ENCODE results near the gene HOXD3. TPM values are rescaled to one million over a fixed set of nuclear protein-coding genes. Genes with fewer than 3 reads are reported as not detected.
A peak's percentile ranks its signal among the peaks of the same experiment; 100 is the strongest.

Gene HOXD3
- total and polyA plus RNA-seq, 7 experiments from 2014 or later: not detected

DNA sequence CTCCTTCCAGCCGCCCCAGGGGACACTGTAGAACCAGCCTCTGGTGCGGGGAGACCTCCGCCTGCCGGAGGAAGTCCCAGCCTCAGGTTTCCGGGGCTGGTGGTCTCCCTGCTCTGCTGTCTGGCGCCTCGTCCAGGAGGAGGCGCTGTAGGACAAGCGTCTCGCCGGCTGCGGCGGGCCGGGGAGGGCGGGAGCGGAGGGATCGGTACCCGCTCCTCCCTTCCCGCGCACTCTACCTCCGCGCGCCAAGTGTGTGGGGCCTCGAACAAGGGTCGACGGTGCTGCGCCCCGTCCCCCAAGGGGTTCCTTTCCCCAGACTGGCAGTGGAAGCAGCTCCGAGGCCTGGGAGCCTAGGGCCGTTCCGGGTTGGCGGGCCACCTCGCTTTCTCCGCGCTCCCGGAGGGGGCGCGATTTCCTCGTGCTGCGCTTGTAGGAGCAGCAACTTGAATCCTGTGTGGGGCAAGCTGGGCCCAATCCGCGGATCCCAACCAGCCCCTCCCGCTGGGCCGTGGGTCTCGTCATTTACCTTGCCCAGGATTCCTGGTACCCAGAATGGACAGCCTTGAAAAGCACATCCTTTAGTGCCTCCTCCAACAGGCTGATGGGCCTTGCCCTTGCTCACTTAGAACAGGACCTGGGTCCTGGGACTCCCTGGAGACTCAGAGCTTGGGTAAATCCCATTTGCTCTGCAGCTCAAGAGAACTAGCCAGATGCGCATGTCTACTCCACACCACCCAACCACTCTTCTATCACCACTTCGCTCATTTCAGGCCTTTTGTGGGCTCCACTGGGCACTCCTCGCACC, 16.4 kb upstream of the HOXD3 start:
- peaks cover 83 to 91% (median 88%) of the 10 kb centered on the region in 5 donors for H3K27me3 Mint-ChIP-seq
- H3K36me3 Mint-ChIP-seq: peaks cover 0 to 7% (median 1%) of the 10 kb centered on the region in 5 donors
- Histone ChIP-seq H3K4me3 (ENCODE audit: low read length) (peak overlapping the region; percentile 36), H3K36me3 (ENCODE audit: control insufficient read depth in 2 of 3, insufficient read depth in 3 of 3, low read length in 3 of 3) (no peaks in the 10 kb centered on the region), H3K9me3 (ENCODE audit: control insufficient read depth in 2 of 3, low read length in 3 of 3) (peaks cover 0 to 5% (median 0%) of the 10 kb centered on the region in 3 experiments), H3K27me3 (ENCODE audit: control insufficient read depth in 2 of 2, insufficient read depth in 2 of 2, low read length in 2 of 2) (peaks cover 16 to 51% of the 10 kb centered on the region in 2 donors), H3K27ac (ENCODE audit: low read depth, low read length) (no peak overlapping the region), H3K4me1 (ENCODE audit: control insufficient read depth in 2 of 2, insufficient read depth in 2 of 2, low read length in 2 of 2) (peaks cover 3 to 26% of the 10 kb centered on the region in 2 donors)
- peaks cover 0 to 38% (median 15%) of the 10 kb centered on the region in 11 donors for H3K9me3 Mint-ChIP-seq
- CTCF ChIA-PET: interaction anchor here (0.6 to 2.9 kb wide), 2 partner anchors 314 to 511 kb away, joined by 4 to 16 read pairs; no protein-coding TSS in a partner anchor
- ATAC-seq: peak; percentile 87
- DNase-seq: peak; percentile 35 to 76 (median 61)
- H3K4me3 Mint-ChIP-seq: peak overlapping the region in 9 of 10 donors; percentile 23 to 78 (median 43)
- POLR2A ChIA-PET: no interaction called here
- H3K27ac Mint-ChIP-seq: peak overlapping the region in 1 of 9 donors; percentile 0
- peaks cover 7 to 46% (median 36%) of the 10 kb centered on the region in 7 donors for H3K4me1 Mint-ChIP-seq
- intact Hi-C loops (cut with micrococcal nuclease): loop anchor here (1.0 to 5.0 kb wide), 6 partner anchors 315 to 1007 kb away; no protein-coding TSS in a partner anchor

DNA sequence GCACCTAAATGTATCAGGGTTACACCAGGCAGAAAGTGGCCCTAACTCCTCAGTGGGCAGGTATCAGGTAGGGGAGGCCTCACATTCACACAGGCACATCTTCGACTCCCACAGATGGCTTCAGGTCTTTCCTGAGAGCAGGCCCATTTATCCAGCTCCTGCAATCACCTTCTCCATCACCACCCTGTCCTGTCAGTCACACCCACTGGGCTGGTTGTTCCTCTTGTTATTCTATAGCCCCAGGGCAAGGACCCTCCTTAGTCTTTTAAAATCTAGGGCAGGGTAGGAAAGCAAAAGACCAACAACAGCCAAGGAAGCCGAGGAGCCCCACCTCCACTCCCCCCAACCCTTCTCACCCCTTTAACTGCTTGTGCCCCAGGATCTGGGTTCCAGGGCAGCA, 14.8 kb upstream of the HOXD3 start:
- no peak for ATAC-seq
- CTCF ChIA-PET: no interaction called here
- H3K27me3 Mint-ChIP-seq: peaks cover 87 to 94% (median 92%) of the 10 kb centered on the region in 5 donors
- Histone ChIP-seq H3K4me3 (ENCODE audit: low read length) (no peak overlapping the region), H3K36me3 (ENCODE audit: control insufficient read depth in 2 of 3, insufficient read depth in 3 of 3, low read length in 3 of 3) (no peaks in the 10 kb centered on the region), H3K27ac (ENCODE audit: low read depth, low read length) (no peak overlapping the region), H3K4me1 (ENCODE audit: control insufficient read depth in 2 of 2, insufficient read depth in 2 of 2, low read length in 2 of 2) (peaks cover 3 to 18% of the 10 kb centered on the region in 2 donors), H3K9me3 (ENCODE audit: control insufficient read depth in 2 of 3, low read length in 3 of 3) (peaks cover 0 to 5% (median 0%) of the 10 kb centered on the region in 3 experiments), H3K27me3 (ENCODE audit: control insufficient read depth in 2 of 2, insufficient read depth in 2 of 2, low read length in 2 of 2) (peaks cover 12 to 55% of the 10 kb centered on the region in 2 donors)
- POLR2A ChIA-PET: no interaction called here
- H3K4me1 Mint-ChIP-seq: peaks cover 6 to 36% (median 27%) of the 10 kb centered on the region in 7 donors
- H3K27ac Mint-ChIP-seq: no peak overlapping the region
- peaks cover 0 to 34% (median 13%) of the 10 kb centered on the region in 11 donors for H3K9me3 Mint-ChIP-seq
- DNase-seq: no peak
- intact Hi-C loops (cut with micrococcal nuclease): loop anchor here (5.0 kb wide), 2 partner anchors 410 to 1005 kb away; no protein-coding TSS in a partner anchor
- H3K4me3 Mint-ChIP-seq: no peak overlapping the region
- peaks cover 0 to 7% (median 1%) of the 10 kb centered on the region in 5 donors for H3K36me3 Mint-ChIP-seq

DNA sequence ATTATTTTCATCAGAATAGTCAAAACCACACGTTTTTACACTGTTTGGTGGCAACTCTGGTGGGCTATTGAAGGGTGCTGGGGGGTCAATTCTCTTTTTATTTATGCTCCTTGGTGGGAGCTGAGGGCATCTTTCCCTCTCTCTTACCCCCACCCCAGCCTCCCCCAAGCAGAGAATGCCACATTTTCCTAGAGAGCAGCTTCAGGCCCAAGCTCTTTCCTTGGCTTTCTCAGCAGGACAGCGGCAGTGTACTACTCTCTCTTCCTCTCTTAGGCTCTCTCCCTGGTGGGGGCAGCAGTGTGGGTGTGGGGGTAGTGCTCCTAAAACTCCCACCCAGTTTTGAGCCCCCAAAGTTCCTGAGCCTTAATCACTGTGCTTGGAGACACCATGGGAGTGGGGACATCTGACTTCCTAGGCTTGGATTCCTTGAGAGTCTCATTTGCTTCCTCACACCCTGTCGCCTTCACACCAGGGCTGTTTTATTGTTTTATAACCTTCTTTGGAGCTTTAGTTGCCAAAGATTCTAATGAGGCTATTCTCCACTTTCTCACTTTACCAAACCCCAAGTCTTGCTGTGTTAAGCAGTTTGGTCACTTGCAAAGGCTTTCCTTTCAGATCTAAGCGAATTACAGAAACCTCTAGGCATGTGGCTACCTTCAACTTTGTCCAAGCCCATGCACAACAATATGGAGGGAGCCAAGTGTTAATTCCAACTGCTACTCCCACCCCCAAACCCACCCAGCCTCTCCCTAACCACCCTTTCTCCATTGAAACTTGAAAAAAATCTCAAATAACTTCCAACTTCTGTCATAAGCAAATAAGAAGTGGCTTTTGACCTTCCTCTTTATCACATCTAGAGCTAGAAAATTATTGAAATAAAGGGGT, 11.8 kb upstream of the HOXD3 start:
- no peaks in the 10 kb centered on the region for H3K36me3 ChIP-seq (ENCODE audit: control insufficient read depth in 2 of 3, insufficient read depth in 3 of 3, low read length in 3 of 3)
- H3K4me1 ChIP-seq (ENCODE audit: control insufficient read depth in 2 of 2, insufficient read depth in 2 of 2, low read length in 2 of 2): peaks cover 3 to 8% of the 10 kb centered on the region in 2 donors
- ATAC-seq (no peak), DNase-seq (no peak)
- CTCF ChIA-PET: interaction anchor here (0.9 to 1.0 kb wide), 2 partner anchors 17 to 310 kb away, joined by 3 to 4 read pairs; no protein-coding TSS in a partner anchor
- Mint-ChIP-seq H3K36me3 (no peaks in the 10 kb centered on the region), H3K4me1 (peaks cover 0 to 20% (median 13%) of the 10 kb centered on the region in 7 donors), H3K4me3 (no peak overlapping the region), H3K27ac (no peak overlapping the region), H3K9me3 (peaks cover 0 to 6% (median 0%) of the 10 kb centered on the region in 11 donors), H3K27me3 (peaks cover 89 to 94% (median 92%) of the 10 kb centered on the region in 5 donors)
- peaks cover 7 to 38% of the 10 kb centered on the region in 2 donors for H3K27me3 ChIP-seq (ENCODE audit: control insufficient read depth in 2 of 2, insufficient read depth in 2 of 2, low read length in 2 of 2)
- H3K27ac ChIP-seq (ENCODE audit: low read depth, low read length): no peak overlapping the region
- POLR2A ChIA-PET: interaction anchor here (0.9 kb wide), 1 partner anchor 13 kb away, joined by 3 read pairs; no protein-coding TSS in a partner anchor
- intact Hi-C loops (cut with micrococcal nuclease): no loop called here
- H3K9me3 ChIP-seq (ENCODE audit: control insufficient read depth in 2 of 3, low read length in 3 of 3): no peaks in the 10 kb centered on the region
- no peak overlapping the region for H3K4me3 ChIP-seq (ENCODE audit: low read length)

DNA sequence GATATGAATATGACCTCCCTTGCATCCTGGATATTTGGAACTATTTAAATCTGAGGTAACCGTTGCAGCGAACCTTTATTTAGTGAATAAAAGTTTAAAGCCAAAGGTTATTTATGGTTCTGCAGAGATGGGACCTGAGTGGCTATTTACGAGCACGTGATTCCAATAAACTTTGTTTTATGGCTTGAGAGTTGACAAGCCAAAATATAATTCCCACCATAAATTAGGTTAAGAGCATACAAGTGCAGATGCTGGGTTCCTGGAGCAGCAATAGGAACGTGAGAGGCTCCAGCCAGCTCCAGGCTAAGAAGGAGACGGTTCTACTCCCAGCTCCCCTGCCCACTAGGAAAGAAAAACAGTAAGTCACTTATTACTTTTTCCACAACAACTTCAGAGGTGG, 11.0 kb upstream of the HOXD3 start:
- no peak overlapping the region for H3K4me3 Mint-ChIP-seq

DNA sequence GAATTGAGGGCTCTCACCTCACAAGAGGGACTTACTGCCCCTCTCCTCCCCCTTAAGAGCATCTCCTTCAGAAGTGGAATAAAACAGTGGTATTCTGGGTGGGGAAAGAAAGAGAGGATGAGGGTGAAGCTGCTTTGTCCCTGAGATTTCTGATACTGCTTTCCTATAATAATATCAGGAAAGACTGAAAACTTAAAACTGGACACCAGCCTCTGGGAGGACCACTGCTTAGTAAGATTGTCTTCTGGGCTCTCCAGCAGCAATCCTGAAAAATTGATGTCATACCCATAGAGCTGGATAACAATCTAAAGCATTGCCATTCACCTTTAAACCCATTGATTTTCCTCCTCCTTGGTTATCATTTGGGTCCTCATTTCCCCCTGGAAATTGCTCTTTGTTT, 10.5 kb upstream of the HOXD3 start:
- CTCF ChIA-PET: no interaction called here
- Mint-ChIP-seq H3K27ac (no peak overlapping the region), H3K4me3 (no peak overlapping the region)

More for the DNA sequence above, 11.0 kb upstream of the HOXD3 start:
- Histone ChIP-seq H3K27me3 (ENCODE audit: control insufficient read depth in 2 of 2, insufficient read depth in 2 of 2, low read length in 2 of 2) (peaks cover 8 to 38% of the 10 kb centered on the region in 2 donors), H3K4me3 (ENCODE audit: low read length) (no peak overlapping the region), H3K36me3 (ENCODE audit: control insufficient read depth in 2 of 3, insufficient read depth in 3 of 3, low read length in 3 of 3) (no peaks in the 10 kb centered on the region), H3K4me1 (ENCODE audit: control insufficient read depth in 2 of 2, insufficient read depth in 2 of 2, low read length in 2 of 2) (peaks cover 0 to under 1% of the 10 kb centered on the region in 2 donors), H3K9me3 (ENCODE audit: control insufficient read depth in 2 of 3, low read length in 3 of 3) (no peaks in the 10 kb centered on the region), H3K27ac (ENCODE audit: low read depth, low read length) (no peak overlapping the region)
- ChIA-PET CTCF (interaction anchor here (1.0 kb wide), 1 partner anchor 16 kb away, joined by 3 read pairs; no protein-coding TSS in a partner anchor), POLR2A (no interaction called here)
- peaks cover 93 to 98% (median 94%) of the 10 kb centered on the region in 5 donors for H3K27me3 Mint-ChIP-seq
- peaks cover 0 to 4% (median 0%) of the 10 kb centered on the region in 11 donors for H3K9me3 Mint-ChIP-seq
- no peak for ATAC-seq
- no peak overlapping the region for H3K27ac Mint-ChIP-seq
- H3K4me1 Mint-ChIP-seq: peaks cover 0 to 20% (median 8%) of the 10 kb centered on the region in 7 donors
- no peaks in the 10 kb centered on the region for H3K36me3 Mint-ChIP-seq
- intact Hi-C loops (cut with micrococcal nuclease): no loop called here
- no peak for DNase-seq

DNA sequence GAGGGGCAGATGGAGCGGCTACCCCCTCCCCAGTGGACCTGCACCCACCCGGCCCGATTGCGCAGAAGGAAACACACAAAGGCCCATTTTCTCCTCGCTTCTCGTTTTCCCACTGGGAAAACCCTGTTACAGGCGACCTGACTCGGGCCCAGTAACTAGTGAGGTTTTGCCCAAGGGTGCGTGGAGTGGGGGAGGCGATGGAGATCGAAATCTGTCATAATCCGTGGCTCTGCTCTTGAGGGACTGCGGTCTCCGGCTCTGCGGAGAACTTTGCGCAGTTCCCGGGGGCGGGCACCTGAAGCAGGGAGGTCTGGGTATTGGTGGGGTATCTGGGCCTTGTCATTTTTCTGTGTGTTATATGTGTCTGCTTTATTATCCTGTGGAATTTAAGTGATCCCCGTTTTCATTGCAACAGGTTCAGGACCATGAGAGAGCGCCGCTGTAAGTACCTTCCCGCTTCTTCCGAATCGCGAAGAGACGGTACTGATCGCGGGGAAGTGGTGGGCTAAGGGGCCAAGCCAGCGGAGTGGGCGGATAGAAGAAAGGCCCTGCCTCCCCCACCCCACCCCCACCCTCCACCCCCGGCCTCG, 9.8 kb upstream of the HOXD3 start:
- Mint-ChIP-seq H3K4me3 (no peak overlapping the region), H3K27ac (no peak overlapping the region), H3K36me3 (no peaks in the 10 kb centered on the region), H3K27me3 (peaks cover 86 to 93% (median 88%) of the 10 kb centered on the region in 5 donors), H3K9me3 (peaks cover 0 to 5% (median 0%) of the 10 kb centered on the region in 11 donors), H3K4me1 (peaks cover 0 to 14% (median 6%) of the 10 kb centered on the region in 7 donors)
- H3K4me3 ChIP-seq (ENCODE audit: low read length): no peak overlapping the region
- H3K27me3 ChIP-seq (ENCODE audit: control insufficient read depth in 2 of 2, insufficient read depth in 2 of 2, low read length in 2 of 2): peaks cover 10 to 36% of the 10 kb centered on the region in 2 donors
- H3K9me3 ChIP-seq (ENCODE audit: control insufficient read depth in 2 of 3, low read length in 3 of 3): no peaks in the 10 kb centered on the region
- POLR2A ChIA-PET: no interaction called here
- H3K4me1 ChIP-seq (ENCODE audit: control insufficient read depth in 2 of 2, insufficient read depth in 2 of 2, low read length in 2 of 2): no peaks in the 10 kb centered on the region
- ATAC-seq: no peak
- intact Hi-C loops (cut with micrococcal nuclease): no loop called here
- H3K36me3 ChIP-seq (ENCODE audit: control insufficient read depth in 2 of 3, insufficient read depth in 3 of 3, low read length in 3 of 3): no peaks in the 10 kb centered on the region
- CTCF ChIA-PET: no interaction called here
- no peak overlapping the region for H3K27ac ChIP-seq (ENCODE audit: low read depth, low read length)
- DNase-seq: no peak

More for the DNA sequence above, 10.5 kb upstream of the HOXD3 start:
- Histone ChIP-seq H3K4me3 (ENCODE audit: low read length) (no peak overlapping the region), H3K4me1 (ENCODE audit: control insufficient read depth in 2 of 2, insufficient read depth in 2 of 2, low read length in 2 of 2) (no peaks in the 10 kb centered on the region), H3K36me3 (ENCODE audit: control insufficient read depth in 2 of 3, insufficient read depth in 3 of 3, low read length in 3 of 3) (no peaks in the 10 kb centered on the region), H3K27ac (ENCODE audit: low read depth, low read length) (no peak overlapping the region), H3K9me3 (ENCODE audit: control insufficient read depth in 2 of 3, low read length in 3 of 3) (no peaks in the 10 kb centered on the region), H3K27me3 (ENCODE audit: control insufficient read depth in 2 of 2, insufficient read depth in 2 of 2, low read length in 2 of 2) (peaks cover 10 to 36% of the 10 kb centered on the region in 2 donors)
- H3K36me3 Mint-ChIP-seq: no peaks in the 10 kb centered on the region
- intact Hi-C loops (cut with micrococcal nuclease): no loop called here
- H3K9me3 Mint-ChIP-seq: peaks cover 0 to 5% (median 0%) of the 10 kb centered on the region in 11 donors
- H3K27me3 Mint-ChIP-seq: peaks cover 92 to 96% (median 93%) of the 10 kb centered on the region in 5 donors
- no peak for ATAC-seq
- H3K4me1 Mint-ChIP-seq: peaks cover 0 to 14% (median 6%) of the 10 kb centered on the region in 7 donors
- POLR2A ChIA-PET: no interaction called here
- no peak for DNase-seq
